GM12878 (cell line): Measurements from ENCODE around the gene MRM1. TPM values are rescaled to one million over a fixed set of nuclear protein-coding genes. Genes with fewer than 3 reads are reported as not detected.

ENCODE experiments used
- ATAC-seq: fragments of 200-7000 bp; cut with Tn5 transposase; 3 replicates; pipeline ENCODE4 v1.9.1; 2020; ENCODE audit warnings: mild to moderate bottlenecking, moderate library complexity
- BruUV-seq: library from RNA; stranded (reverse); fragments of 400-500 nt; replicated peaks from 2 replicates; lab custom pipeline; 2021; lab: Mats Ljungman, UMichigan
- CTCF ChIA-PET: fragments of 300-600 bp; sonication (Branson Sonifier 250); formaldehyde crosslinking; extraction: SDS; loops from one replicate; lab custom pipeline; 2021; ENCODE audit warnings: inconsistent platforms; lab: Yijun Ruan, JAX
- POLR2A ChIA-PET: fragments of 350-600 bp; formaldehyde crosslinking; extraction: SDS; loops from one replicate; lab custom pipeline; 2021; ENCODE audit warnings: inconsistent platforms; lab: Charles Lee
- RAD21 ChIA-PET: fragments of 300-600 bp; sonication (Branson Sonifier 250); formaldehyde crosslinking; loops from one replicate; lab custom pipeline; 2023; ENCODE audit warnings: antibody characterized with exemption; ENCODE audit not compliant: unreplicated experiment; lab: Charles Lee
- SMC1A ChIA-PET: fragments of 300-600 bp; sonication (Branson Sonifier 250); formaldehyde crosslinking; loops from one replicate; lab custom pipeline; 2023; ENCODE audit not compliant: unreplicated experiment, uncharacterized antibody; lab: Charles Lee
- DNase-seq: peaks from one replicate; pipeline ENCODE4 v3.0.0-alpha.2; 2011; ENCODE audit warnings: low read depth, low spot score
- FAIRE-seq: peaks from 3 replicates; lab custom pipeline; 2011; peaks lifted over from hg19 to GRCh38; lab: Jason Lieb, UNC
- H2AFZ ChIP-seq: 2 replicates; pipeline ENCODE4 v1.6.0; 2011; ENCODE audit warnings: low read depth, low read length, control low read depth; ENCODE audit not compliant: control insufficient read depth
- H3K27ac ChIP-seq: 2 replicates; pipeline ENCODE4 v1.5.1; 2011; ENCODE audit warnings: control low read depth; ENCODE audit not compliant: control insufficient read depth, insufficient read depth
- H3K27me3 ChIP-seq, 2 experiments: replicated peaks in 1 of 2; 2 replicates each; pipeline versions ENCODE4 v1.6.0 to v1.6.1; 2011; ENCODE audit warnings: low read length in 1 of 2; ENCODE audit not compliant: control insufficient read depth in 2 of 2, insufficient read depth in 2 of 2
- H3K36me3 ChIP-seq, 2 experiments: 2 replicates each; pipeline ENCODE4 v1.5.1; 2011; ENCODE audit warnings: low read length in 1 of 2; ENCODE audit not compliant: control insufficient read depth in 2 of 2, insufficient read depth in 2 of 2
- H3K4me1 ChIP-seq: 2 replicates; pipeline ENCODE4 v1.6.1; 2011; ENCODE audit warnings: mild to moderate bottlenecking, low read length, moderate library complexity, mixed read lengths; ENCODE audit not compliant: control insufficient read depth, insufficient read depth
- H3K4me2 ChIP-seq: 2 replicates; pipeline ENCODE4 v1.6.0; 2011; ENCODE audit warnings: control low read depth; ENCODE audit not compliant: control insufficient read depth, insufficient read depth
- H3K4me3 ChIP-seq: fragments of 200-600 bp; sonication (generic); 2 replicates; pipeline ENCODE4 v1.5.1; 2016
- H3K79me2 ChIP-seq: 2 replicates; pipeline ENCODE4 v1.6.0; 2011; ENCODE audit warnings: low read length; ENCODE audit not compliant: control insufficient read depth, insufficient read depth
- H3K9ac ChIP-seq: 2 replicates; pipeline ENCODE4 v1.8.0; 2011; ENCODE audit warnings: low read length, control low read depth, mixed read lengths; ENCODE audit not compliant: control insufficient read depth, insufficient read depth
- H3K9me3 ChIP-seq: replicated peaks from 3 replicates; pipeline ENCODE4 v1.5.1; 2011; ENCODE audit warnings: mild to moderate bottlenecking, low read length; ENCODE audit not compliant: control insufficient read depth, insufficient read depth
- H4K20me1 ChIP-seq: 2 replicates; pipeline ENCODE4 v1.6.0; 2011; ENCODE audit not compliant: control insufficient read depth, insufficient read depth
- BACH1 ChIP-seq: fragments of 450-650 bp; IDR thresholded peaks from 2 replicates; pipeline ENCODE4 v1.6.1; 2017; ENCODE audit warnings: mild to moderate bottlenecking, borderline replicate concordance
- BCL11A ChIP-seq: IDR thresholded peaks from 2 replicates; pipeline ENCODE4 v1.6.1; 2011; ENCODE audit warnings: low read depth, low read length
- CHD4 ChIP-seq: fragments of 200-600 bp; sonication (generic); IDR thresholded peaks from 2 replicates; pipeline ENCODE4 v1.6.1; 2016; ENCODE audit warnings: mild to moderate bottlenecking
- IKZF2 ChIP-seq, 2 experiments: fragments of 450-650 bp; IDR thresholded peaks; 2 replicates each; pipeline ENCODE4 v1.6.1; 2017; ENCODE audit warnings: mild to moderate bottlenecking in 2 of 2, moderate library complexity in 2 of 2
- POU2F2 ChIP-seq: IDR thresholded peaks from 3 replicates; pipeline ENCODE4 v1.6.1; 2011; ENCODE audit warnings: low read depth, mild to moderate bottlenecking, low read length, borderline replicate concordance
- RELA ChIP-seq: fragments of 450-650 bp; IDR thresholded peaks from 2 replicates; pipeline ENCODE4 v1.8.0; 2014; ENCODE audit warnings: borderline replicate concordance; ENCODE audit not compliant: partially characterized antibody
- SREBF1 ChIP-seq: IDR thresholded peaks from 2 replicates; pipeline ENCODE4 v1.6.1; 2012; ENCODE audit warnings: mild to moderate bottlenecking, low read length
- ZNF217 ChIP-seq: fragments of 450-650 bp; IDR thresholded peaks from 2 replicates; pipeline ENCODE4 v1.6.1; 2017; ENCODE audit warnings: antibody characterized with exemption, mild to moderate bottlenecking
- WGBS: methylation state at CpG from one replicate; pipeline ENCODE4 v1.1.6; 2016; ENCODE audit warnings: low lambda C conversion rate; ENCODE audit not compliant: insufficient replicate concordance, insufficient coverage; ENCODE audit errors: missing lambda C conversion rate; 5-methylcytosine and 5-hydroxymethylcytosine counted together
- in situ Hi-C: fragments of 300-500 bp; cut with MboI; formaldehyde crosslinking; loops from 9 replicates; pipeline ENCODE4 v1.14.3; 2018; ENCODE audit warnings: mixed read lengths
- intact Hi-C: fragments of 100-400 bp; cut with micrococcal nuclease; formaldehyde crosslinking; loops from one replicate; pipeline ENCODE4 v1.14.2; 2022; ENCODE audit not compliant: unreplicated experiment
- polyA plus RNA-seq, 11 experiments: library from polyadenylated mRNA; depleted of rRNA in 4 of 11; unstranded in 6 of 11; stranded (reverse) in 5 of 11; fragments of >200 nt; fragmentation: Nextera tagmentation in 4 of 11; fragmentation: Illumina TruSeq in 1 of 11; extraction: Ambion mirVana in 4 of 11; extraction: Trizol in 1 of 11; gene quantifications; 1 replicate in 1 of 11; 2 replicates in 10 of 11; pipeline versions ENCODE4 v1.2.1 to v1.2.3, GENCODE V29; 2011 to 2016; ENCODE audit warnings: inconsistent platforms in 2 of 11, missing spikeins in 2 of 11, low read depth in 1 of 11
- total RNA-seq, 4 experiments: library from RNA; depleted of rRNA in 3 of 4; stranded (reverse); fragments of >200 nt in 3 of 4; fragmentation: Illumina TruSeq in 1 of 4; extraction: Trizol in 1 of 4; gene quantifications; 2 replicates each; pipeline versions ENCODE4 v1.2.1 to v1.2.3, GENCODE V29; 2013 to 2021
- TF ChIP-seq, protein P1 (sequence below): fragments of 450-650 bp; IDR thresholded peaks from 2 replicates; pipeline ENCODE4 v1.6.1; 2018; ENCODE audit warnings: borderline replicate concordance, mild to moderate bottlenecking; ENCODE audit not compliant: partially characterized antibody
- TF ChIP-seq, protein P2 (sequence below): fragments of 450-650 bp; IDR thresholded peaks from 2 replicates; pipeline ENCODE4 v1.6.1; 2014; ENCODE audit warnings: mild to moderate bottlenecking
- TF ChIP-seq, protein P3 (sequence below): fragments of 150-350 bp; IDR thresholded peaks from 2 replicates; pipeline ENCODE4 v1.6.1; 2014; ENCODE audit warnings: mild to moderate bottlenecking, low read depth, low read length
- TF ChIP-seq, protein P4 (sequence below): fragments of 450-650 bp; IDR thresholded peaks from 2 replicates; pipeline ENCODE4 v1.6.1; 2016; ENCODE audit warnings: mild to moderate bottlenecking
- TF ChIP-seq, protein P5 (sequence below): fragments of 450-650 bp; IDR thresholded peaks from 2 replicates; pipeline ENCODE4 v1.6.1; 2017; ENCODE audit warnings: mild to moderate bottlenecking, moderate library complexity

MRM1 gene
- total and polyA plus RNA-seq, 10 of the 15 experiments (the other 5 are each of a cell fraction or from before 2014, with no cell fraction given) = 0.23 to 16.9 (median 13.2) TPM

DNA sequence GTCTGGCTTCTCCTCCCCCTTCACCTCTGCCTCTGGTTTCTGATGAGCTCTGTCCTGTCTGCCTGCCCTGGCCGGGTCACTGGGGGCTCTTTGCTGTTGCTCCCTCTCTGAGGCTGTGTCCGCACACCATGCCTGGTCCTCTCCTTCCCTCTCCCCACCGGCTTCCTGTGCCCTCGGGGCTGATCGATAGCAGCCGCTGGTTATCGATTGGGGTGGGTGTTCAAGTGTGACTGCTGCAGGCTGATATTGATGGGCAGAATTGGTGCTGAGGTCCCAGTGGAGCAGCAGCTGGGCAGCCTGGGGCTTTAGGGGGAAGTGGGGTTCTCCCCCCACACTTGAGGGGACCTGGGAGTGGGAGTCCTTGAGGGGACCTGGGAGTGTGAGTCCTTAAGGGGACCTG is 16.4 kb downstream of the MRM1 start:
- Histone ChIP-seq H4K20me1 (no peaks in the 10 kb centered on the region), H3K36me3 (no peaks in the 10 kb centered on the region), H3K9ac (no peak overlapping the region), H3K9me3 (no peaks in the 10 kb centered on the region), H3K27me3 (no peaks in the 10 kb centered on the region), H3K4me1 (no peaks in the 10 kb centered on the region), H3K27ac (no peak overlapping the region), H2AFZ (no peak overlapping the region), H3K79me2 (no peaks in the 10 kb centered on the region), H3K4me2 (no peak overlapping the region), H3K4me3 (no peak overlapping the region)
- no peak for FAIRE-seq
- ChIA-PET CTCF (interaction anchor here (1.2 to 1.6 kb wide), 2 partner anchors 11 to 15 kb away, joined by 4 to 11 read pairs; partner anchors contain the start of gene MRM1), SMC1A (interaction anchor here (1.2 kb wide), 1 partner anchor 10 kb away, joined by 3 read pairs; no protein-coding TSS in a partner anchor), RAD21 (interaction anchor here (1.3 to 1.5 kb wide), 2 partner anchors 8 to 15 kb away, joined by 3 read pairs; no protein-coding TSS in a partner anchor), POLR2A (no interaction called here)
- BruUV-seq = no TSS peak
- no peak for DNase-seq
- WGBS = 74% methylated on average over 7 of the region's 7 CpGs
- ATAC-seq = no peak
- in situ Hi-C loops (loop anchor here (25.0 kb wide), 2 partner anchors 445 to 620 kb away; no protein-coding TSS in a partner anchor), intact Hi-C loops (no loop called here)
- TF ChIP-seq ZNF217 = no peak
- TF ChIP-seq, protein P1, sequence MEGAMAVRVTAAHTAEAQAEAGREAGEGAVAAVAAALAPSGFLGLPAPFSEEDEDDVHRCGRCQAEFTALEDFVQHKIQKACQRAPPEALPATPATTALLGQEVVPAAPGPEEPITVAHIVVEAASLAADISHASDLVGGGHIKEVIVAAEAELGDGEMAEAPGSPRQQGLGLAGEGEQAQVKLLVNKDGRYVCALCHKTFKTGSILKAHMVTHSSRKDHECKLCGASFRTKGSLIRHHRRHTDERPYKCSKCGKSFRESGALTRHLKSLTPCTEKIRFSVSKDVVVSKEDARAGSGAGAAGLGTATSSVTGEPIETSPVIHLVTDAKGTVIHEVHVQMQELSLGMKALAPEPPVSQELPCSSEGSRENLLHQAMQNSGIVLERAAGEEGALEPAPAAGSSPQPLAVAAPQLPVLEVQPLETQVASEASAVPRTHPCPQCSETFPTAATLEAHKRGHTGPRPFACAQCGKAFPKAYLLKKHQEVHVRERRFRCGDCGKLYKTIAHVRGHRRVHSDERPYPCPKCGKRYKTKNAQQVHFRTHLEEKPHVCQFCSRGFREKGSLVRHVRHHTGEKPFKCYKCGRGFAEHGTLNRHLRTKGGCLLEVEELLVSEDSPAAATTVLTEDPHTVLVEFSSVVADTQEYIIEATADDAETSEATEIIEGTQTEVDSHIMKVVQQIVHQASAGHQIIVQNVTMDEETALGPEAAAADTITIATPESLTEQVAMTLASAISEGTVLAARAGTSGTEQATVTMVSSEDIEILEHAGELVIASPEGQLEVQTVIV = no peak
- no peak for TF ChIP-seq RELA
- no peak for TF ChIP-seq BCL11A
- TF ChIP-seq CHD4 = no peak
- TF ChIP-seq, protein P2, sequence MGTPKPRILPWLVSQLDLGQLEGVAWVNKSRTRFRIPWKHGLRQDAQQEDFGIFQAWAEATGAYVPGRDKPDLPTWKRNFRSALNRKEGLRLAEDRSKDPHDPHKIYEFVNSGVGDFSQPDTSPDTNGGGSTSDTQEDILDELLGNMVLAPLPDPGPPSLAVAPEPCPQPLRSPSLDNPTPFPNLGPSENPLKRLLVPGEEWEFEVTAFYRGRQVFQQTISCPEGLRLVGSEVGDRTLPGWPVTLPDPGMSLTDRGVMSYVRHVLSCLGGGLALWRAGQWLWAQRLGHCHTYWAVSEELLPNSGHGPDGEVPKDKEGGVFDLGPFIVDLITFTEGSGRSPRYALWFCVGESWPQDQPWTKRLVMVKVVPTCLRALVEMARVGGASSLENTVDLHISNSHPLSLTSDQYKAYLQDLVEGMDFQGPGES = no peak
- TF ChIP-seq IKZF2 (IDR thresholded peaks at IDR 0.05) = no peak
- TF ChIP-seq, protein P3, sequence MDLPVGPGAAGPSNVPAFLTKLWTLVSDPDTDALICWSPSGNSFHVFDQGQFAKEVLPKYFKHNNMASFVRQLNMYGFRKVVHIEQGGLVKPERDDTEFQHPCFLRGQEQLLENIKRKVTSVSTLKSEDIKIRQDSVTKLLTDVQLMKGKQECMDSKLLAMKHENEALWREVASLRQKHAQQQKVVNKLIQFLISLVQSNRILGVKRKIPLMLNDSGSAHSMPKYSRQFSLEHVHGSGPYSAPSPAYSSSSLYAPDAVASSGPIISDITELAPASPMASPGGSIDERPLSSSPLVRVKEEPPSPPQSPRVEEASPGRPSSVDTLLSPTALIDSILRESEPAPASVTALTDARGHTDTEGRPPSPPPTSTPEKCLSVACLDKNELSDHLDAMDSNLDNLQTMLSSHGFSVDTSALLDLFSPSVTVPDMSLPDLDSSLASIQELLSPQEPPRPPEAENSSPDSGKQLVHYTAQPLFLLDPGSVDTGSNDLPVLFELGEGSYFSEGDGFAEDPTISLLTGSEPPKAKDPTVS = no peak
- TF ChIP-seq POU2F2 = no peak
- TF ChIP-seq, protein P4, sequence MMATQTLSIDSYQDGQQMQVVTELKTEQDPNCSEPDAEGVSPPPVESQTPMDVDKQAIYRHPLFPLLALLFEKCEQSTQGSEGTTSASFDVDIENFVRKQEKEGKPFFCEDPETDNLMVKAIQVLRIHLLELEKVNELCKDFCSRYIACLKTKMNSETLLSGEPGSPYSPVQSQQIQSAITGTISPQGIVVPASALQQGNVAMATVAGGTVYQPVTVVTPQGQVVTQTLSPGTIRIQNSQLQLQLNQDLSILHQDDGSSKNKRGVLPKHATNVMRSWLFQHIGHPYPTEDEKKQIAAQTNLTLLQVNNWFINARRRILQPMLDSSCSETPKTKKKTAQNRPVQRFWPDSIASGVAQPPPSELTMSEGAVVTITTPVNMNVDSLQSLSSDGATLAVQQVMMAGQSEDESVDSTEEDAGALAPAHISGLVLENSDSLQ = no peak
- no peak for TF ChIP-seq SREBF1
- TF ChIP-seq, protein P5, sequence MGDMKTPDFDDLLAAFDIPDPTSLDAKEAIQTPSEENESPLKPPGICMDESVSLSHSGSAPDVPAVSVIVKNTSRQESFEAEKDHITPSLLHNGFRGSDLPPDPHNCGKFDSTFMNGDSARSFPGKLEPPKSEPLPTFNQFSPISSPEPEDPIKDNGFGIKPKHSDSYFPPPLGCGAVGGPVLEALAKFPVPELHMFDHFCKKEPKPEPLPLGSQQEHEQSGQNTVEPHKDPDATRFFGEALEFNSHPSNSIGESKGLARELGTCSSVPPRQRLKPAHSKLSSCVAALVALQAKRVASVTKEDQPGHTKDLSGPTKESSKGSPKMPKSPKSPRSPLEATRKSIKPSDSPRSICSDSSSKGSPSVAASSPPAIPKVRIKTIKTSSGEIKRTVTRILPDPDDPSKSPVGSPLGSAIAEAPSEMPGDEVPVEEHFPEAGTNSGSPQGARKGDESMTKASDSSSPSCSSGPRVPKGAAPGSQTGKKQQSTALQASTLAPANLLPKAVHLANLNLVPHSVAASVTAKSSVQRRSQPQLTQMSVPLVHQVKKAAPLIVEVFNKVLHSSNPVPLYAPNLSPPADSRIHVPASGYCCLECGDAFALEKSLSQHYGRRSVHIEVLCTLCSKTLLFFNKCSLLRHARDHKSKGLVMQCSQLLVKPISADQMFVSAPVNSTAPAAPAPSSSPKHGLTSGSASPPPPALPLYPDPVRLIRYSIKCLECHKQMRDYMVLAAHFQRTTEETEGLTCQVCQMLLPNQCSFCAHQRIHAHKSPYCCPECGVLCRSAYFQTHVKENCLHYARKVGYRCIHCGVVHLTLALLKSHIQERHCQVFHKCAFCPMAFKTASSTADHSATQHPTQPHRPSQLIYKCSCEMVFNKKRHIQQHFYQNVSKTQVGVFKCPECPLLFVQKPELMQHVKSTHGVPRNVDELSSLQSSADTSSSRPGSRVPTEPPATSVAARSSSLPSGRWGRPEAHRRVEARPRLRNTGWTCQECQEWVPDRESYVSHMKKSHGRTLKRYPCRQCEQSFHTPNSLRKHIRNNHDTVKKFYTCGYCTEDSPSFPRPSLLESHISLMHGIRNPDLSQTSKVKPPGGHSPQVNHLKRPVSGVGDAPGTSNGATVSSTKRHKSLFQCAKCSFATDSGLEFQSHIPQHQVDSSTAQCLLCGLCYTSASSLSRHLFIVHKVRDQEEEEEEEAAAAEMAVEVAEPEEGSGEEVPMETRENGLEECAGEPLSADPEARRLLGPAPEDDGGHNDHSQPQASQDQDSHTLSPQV = no peak
- no peak for TF ChIP-seq BACH1
